Activated T-helper 1 cell treated with Interleukin-2 at 50 U/mL for 16 hours (primary cell): Measurements from ENCODE around the gene DPP6.

Source experiments
- DNase-seq: peaks from one replicate; pipeline ENCODE4 v3.0.0-alpha.2; 2020; ENCODE audit warnings: low read depth

Gene DPP6

DNA sequence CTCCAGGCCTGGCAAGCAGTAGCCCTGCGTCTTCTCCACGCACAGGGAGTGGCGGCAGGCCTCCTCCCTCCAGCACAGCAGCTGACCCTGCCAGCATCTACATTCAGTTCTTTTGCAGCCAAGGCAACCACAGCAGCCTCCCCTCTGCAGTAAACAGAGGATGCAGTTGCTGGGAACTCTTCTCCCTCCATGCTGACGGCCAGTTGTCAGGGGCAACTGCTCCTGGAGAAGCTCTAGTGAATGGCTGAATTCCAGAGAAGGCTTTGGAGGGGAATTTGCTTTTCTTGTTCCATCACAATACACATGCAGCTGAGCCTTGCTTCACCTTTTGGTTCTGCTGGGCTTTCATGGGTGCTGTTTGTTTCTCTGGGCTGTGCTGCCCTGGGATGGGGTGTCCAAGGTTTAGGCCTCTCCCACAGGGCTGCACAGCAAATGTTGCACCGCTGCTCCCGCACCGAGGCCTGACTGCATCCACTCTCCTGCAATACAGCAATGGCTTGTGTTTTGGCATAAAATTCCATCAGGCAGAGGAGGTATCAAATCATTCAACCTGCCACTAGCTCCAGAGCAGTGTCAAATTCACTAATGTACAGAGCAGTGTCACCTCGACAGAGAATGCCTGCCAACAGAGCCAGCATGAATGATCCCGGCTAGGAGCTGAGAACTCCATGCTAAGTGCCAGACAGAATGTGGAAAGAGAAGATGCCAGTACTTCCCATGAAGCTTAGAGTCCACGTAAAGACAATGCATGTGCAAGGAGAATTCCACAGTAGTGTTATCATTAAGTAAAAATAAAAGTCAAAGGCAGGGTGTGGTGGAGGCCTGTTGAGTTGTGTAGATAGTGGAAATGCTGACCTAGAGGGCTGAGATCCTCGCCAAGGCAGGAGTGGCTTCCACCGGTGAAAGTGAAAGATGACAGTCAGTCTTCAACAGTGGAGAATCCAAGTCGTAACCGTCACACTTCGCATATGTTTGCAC is 399.6 kb downstream of the DPP6 start:
- no peak for DNase-seq

DNA sequence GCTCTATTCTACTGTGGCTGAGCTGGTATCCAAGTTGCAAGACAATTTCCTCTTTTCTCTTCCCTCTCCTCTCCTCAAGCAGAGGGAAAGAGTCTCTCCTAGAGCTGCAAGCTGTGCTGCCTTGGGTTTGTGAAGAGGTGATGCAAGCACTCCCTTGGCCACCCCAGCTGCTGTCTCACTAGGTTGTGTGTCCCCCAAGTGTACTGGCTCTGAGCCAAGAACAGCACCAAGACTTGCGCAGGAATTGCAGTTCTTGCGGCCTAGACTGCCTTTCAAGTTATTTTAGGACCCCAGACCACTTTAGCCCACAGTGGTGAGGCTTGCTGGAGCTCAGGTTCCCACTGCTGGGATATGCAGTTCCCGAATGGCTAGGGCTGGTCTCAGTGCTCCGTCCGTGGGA is 411.6 kb downstream of the DPP6 start:
- no peak for DNase-seq

DNA sequence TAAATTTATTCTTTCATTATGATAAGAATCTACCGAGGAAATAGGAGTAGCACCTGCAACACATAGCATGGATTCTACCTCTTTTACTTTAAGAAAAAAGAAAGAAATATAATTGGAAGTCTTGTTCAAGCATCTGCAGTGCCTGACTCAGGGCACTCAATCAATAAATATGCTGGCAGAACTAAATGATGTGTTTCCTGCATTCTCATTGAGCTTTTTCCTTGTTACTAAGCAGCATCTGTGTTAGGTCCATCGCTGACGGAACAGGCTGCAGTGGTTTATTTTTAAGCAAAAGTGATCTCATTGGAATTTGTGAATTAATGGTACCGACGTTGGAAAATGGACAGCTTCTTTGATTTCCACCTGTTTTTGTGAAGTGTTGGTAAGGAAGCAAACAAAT is 417.5 kb downstream of the DPP6 start:
- no peak for DNase-seq

DNA sequence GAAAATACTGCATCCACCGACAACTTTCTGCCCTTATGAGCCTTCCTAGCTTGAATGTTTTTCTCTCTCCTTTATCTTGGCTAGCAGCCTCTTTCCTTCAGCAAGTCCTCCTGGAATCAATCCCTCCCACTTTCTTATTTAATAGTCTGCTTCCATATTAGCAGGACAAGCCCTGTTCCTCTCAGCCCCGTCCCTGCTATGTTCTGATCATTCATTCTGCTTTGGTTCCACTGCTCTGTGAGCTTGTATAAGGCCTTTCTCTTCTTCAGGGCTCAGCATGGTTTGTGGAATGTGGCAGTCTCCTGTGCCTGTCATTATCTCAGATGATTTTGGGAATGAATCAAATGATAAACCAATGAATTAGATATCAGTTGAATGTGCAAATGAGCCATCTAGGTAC is 420.1 kb downstream of the DPP6 start:
- no peak for DNase-seq

DNA sequence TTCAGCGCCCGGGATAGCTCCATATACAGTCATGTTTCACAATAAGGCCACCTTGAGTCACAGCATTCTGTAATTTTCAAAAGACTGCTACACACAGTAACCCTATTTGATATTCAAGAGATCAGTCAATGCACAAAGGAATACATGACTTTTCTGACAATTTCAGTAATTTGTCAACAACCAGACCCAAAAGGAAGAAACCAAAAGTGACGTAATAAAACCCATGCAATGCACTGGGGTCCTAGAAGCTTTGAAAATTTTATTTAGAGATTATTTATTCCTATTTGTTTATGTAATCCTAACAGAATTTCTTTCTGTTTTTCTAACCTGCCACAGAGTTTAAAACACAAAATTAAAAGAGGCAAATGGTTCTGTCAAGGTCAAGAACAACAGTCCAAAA is 421.2 kb downstream of the DPP6 start:
- no peak for DNase-seq

DNA sequence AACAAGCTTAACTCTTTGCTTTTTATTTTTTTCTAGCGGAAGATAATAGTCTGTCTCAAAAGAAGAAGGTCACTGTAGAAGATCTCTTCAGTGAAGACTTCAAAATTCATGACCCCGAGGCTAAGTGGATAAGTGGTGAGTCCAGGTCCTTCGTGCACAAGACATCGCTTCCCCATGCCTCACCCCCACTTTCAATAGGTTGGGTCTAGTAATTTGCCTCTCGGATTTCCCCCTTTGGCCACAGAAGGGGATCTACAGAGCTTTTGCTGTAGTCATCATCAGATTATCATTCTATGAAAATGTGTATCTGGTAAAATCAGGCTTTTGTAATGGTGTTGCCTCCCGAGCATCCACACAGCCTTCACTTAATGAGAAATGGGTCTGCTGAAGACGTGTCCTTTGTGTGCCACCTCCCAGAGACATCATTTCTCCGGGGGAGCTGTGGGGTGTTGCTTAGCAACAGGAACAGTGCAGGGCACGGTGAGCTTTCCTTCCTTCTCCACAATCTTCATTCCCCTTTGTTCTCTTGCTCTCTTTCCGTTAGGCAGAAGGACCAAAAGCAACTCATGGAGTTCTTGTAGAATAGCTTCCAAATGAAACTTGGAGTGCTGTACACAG is 422.8 kb downstream of the DPP6 start:
- no peak for DNase-seq

DNA sequence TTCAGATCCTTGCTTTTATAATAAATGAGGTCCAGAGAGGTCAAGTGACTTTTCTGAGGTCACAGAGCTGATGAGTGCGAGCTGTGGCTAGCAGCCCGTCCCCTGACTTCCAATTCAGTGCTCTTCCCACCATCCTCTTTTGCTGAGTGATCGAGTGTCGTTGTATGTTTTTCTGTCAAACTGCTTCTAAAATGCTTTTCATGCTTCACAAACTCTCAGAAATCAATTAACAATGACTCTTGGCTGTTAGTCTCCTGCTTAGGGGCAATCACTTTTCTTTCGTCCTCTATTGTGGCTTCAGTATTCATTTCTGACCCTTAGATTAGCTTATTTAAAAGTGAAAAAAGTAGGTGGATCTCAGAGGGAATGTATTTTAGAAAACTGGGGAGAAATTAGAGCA is 423.7 kb downstream of the DPP6 start:
- DNase-seq, result no peak

DNA sequence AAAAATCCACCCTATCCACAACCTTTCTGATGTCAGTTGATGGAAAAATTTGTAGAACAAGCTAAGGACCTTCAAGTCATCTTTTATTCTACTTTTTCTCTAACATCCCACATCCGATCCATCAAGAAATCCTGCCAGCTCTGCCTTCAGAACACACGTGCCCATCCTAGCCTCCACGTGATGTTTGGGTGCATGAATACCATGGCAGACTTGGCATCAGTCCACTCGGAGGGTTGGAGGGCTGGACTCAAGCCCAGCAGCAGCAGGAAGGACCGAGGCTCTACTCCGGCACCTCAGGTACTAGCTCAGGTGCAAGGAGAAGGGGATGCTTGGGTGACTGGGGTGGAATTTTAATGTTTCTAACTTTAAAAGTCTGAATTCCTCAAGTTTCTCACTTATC is 428.6 kb downstream of the DPP6 start:
- DNase-seq, result no peak

DNA sequence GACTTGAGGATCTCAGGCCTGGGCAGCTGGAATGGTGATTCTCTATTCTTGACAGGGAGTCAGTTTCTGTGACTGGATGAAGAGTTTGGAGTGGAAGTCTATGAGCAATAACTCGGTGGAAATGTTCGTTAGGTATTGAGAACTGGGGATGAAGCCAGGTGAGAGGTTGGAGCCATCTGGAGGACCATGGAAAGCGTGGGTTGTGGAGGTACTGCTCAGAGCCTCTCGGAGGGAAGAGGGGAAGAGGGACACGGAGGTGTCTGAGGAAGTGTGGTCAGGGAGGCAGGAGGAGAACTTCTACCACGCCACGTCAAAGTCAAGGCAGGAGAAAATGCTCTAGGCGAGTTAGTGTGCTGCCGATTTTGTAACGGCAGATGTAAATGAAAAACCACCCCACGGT is 430.7 kb downstream of the DPP6 start:
- DNase-seq, result no peak

DNA sequence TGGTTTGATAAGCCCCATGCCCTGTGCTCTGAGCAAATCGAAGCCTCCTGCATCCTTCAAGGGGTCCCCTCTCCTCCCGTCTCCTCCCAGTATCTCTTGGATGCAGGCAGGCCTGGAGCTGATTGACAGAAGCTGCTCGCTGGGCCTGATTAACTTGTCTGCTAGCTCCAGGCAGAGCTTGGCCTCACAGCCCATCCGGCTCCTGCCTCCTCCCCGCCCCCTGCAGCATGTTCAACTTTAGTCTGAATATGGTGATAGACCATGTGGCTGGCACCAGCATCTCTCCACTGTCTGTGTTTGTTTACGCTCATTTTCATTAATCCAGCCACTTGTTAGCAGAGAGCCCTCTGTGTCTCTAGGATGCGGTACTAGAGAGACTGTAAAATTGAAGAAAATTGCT is 432.2 kb downstream of the DPP6 start:
- no peak for DNase-seq

DNA sequence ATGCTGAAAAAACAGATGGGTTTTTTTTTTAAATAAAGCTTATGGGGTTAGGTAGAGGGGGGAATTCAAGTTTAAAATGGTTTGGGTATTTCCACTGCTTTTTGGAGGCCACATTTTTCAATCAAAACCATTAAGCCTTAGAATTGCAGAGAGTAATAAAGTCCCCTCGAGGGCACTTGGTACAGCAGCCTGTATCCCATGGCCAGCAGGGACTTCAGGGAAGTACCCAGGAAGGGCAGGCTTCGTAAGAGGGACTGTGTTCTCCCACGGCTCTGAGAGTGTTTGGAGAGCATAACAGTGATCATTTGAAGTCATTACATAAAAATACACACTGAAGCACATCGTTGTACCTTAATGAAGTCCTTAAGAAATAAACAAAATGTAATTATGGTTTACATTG is 432.7 kb downstream of the DPP6 start:
- no peak for DNase-seq

DNA sequence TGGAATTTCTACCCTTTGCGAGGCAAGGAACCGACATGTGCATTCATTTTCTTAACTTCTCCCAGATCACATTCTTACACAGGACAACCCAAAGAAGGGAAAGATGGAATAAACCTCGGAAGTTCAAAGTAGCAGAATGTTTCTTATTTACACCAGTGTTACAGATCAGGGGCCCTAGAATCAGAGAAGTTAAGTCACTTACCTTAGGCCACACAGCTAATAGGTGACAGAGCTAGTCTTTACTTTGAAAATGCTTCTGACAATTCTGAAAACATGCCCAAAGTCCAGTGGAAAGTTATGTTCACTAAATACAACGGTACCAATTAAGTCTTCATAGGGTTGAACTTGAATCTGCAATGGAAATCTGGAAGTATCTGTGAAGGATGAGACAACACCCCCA is 437.7 kb downstream of the DPP6 start:
- no peak for DNase-seq

DNA sequence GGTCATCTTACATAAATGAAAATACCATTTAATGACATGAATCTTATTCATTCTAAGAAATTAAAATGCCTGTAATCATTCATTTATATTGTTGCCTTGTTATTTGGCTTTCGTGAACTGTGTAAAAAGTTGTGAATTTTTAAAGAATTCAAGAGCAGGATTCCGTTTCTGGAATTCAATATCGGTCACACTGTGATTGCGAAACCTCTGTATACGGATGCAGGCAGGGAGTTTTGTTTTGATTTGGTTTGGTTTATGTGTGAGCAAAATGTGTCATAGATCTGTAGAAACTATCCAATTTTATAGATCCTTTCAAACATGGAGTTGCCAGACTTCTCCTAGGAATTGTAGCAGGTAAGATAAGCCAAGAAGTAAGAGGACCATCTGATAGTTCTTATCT is 441.4 kb downstream of the DPP6 start:
- DNase-seq, result no peak

DNA sequence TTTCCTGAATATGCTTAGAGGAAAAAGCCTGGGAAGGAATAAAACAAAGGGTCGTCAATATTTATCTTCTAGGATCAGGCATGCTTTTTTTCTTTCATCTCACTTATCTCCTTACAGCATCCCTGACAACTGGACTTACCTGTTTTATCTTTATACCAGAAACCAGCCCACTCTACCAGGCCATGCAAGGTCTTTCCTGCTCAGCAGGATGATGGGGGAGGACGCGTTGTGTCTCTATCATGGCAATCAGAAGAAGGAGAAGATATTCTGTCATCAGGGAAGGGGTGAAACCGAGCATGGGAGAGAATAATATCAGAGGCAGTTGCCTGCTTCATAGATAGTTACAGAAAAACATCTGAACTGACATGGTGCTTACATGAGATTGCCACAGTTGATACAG is 445.6 kb downstream of the DPP6 start:
- DNase-seq, result no peak

DNA sequence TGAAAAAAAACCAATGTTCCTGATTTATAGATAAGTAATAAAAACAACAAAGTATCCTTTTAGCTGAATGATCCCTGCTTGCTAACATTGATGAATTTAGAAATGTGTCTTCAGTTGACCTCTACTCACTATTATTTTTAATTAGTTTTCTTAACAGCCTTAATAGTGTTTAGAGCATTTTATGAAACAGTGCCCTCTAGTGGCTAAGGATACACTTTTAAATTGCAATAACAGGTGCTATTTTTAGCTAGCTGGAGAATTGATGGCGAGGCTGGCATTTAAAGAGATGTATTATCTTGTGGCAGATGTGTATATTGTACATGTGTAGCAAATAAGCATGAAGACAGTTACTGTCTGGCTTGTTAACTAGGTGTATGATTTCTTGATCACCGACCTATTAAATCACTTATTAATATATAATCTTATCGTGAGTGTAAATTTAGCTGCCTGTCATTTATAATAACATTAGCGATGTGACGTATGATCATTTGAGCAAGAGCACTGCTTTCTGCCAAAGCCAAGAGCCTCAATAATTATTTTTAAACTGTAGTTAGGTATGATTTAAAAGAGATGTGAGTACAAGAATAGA is 451.9 kb downstream of the DPP6 start:
- no peak for DNase-seq

DNA sequence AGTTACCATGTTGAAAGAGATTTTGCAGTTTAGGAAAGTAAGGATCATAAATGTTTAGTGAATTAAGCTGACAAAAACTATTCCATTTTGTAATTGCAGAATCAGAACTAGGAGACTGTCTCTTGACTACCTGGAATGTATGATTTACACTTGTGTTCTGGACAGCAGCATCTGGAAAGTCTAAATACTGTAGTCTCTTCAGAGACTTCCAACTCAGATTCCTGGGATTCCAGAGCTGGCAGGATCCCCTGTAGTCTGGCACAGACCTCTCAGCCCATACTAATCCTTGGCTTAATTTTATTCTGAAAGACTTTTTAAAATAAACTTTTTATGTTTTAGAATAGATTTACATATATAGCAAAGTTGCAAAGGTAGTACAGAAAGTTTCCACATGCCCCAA is 452.7 kb downstream of the DPP6 start:
- DNase-seq, result no peak

DNA sequence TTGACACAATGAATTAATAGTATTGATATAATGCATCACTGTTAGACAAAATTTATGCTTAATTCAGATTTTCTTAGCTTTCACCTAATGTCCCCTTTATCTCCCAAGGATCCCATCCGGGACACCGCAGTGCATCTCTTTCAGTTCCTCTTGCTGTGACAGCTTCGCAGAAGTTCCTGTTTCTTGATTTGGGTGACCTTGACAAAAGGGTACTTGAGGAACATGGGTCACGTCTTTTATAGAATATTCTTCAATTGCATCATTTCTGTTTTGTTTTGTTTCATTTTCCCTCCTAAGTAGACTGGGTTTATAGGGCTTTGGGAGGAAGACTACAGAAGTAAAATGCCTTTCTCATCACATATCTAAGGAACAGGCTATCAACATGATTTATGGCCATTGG is 453.2 kb downstream of the DPP6 start:
- no peak for DNase-seq

DNA sequence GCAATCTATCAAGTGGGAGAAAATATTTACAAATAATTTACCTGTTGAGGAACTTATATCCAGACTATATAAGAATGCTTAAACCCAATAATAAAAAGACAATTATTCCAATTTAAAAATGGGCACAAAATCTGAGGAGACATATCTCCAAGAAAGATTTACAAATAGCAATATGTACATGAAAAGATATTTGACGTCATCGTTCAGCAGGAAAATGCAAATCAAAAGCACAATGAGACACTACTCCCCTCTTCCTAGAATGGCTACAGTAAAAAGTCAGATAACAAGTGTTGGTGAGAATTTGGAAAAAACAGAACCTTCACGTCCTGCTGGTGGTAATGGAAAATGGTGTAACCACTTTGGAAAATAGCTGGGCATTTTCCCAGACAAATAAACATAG is 457.0 kb downstream of the DPP6 start:
- DNase-seq, result no peak

DNA sequence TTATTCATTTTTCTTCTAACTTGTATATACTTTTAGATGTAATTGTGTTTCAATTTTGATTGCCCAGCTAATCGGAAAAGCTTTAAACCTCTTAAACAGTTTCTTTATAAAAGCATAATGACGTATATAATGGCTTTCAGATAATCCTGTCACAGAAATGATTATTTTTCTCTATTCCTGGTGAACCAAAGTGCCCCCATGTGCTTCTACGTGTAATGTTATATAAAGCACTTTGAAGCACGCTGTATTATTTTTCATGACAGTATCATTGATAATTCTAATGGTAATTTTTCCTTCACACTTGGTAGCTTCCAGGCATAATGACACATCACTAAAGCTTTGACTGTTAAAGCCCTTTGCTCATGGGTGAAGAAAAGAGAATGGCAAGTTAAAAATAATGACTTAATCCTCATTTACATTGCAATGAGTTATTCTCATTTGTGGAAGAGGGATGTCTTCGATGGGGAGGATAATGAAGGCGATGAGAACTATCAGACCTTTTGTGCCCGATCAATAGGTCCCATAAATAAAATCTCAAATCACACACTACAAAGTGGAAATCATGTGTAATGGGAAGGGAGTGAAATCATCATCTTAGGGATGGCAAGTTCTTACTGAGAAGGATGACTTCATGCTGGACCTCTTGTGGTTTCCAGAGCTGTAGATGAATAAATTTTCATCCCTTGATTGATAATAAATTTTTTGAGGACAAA is 460.1 kb downstream of the DPP6 start:
- no peak for DNase-seq

DNA sequence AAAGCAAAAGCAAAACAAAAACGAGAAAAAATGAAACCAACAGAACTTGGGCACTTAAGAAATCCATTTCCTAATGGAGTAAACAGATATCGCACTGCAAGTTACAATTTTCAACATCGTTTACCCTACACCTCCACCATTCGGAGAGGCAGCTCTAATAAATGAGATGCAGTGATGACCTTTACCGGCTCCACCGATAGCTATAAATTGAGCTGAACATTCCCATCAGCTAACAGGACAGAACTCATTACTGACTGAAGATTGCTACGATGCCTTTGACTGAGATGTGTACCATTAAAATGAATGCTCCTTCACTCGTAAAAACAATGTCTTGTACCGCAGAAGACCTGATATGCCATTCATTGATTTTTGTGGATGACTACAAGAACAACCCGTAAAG is 465.6 kb downstream of the DPP6 start:
- DNase-seq, result no peak

DNA sequence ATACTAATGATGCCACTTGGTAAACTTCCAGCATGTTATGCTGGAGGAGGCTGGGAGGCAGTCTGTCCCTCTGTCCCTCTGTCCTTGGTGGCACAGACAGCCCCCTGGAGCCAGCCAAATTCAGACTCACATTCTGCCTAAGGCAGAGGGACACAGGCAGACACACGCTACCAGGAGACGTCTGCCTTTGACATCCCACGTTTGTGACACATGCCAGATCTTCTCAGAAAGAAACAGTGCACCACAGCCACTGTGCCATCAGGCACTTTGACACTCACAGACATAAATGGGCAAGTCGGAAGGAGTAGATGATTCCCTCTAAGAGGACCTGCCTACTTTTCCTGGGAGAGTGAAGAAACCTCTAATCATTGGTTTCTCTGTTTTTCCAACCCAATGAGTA is 467.0 kb downstream of the DPP6 start:
- no peak for DNase-seq

DNA sequence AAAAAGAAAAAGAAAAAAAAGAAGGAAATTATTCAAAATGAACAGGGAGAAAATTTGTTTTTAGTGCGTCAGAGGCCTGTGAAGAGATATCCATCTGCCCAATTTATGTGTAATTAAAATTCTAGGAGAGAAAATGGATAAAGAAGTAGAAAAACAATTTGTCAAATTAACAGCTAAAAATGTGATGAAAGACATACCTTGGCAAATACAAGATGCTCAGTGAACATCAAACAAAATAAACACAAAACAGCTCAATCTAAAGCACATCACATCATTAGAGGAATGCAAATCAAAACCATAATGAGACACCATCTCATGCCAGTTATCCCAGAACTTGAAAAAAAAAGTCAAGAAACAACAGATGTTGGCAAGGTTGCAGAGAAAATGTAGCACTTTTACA is 477.9 kb downstream of the DPP6 start:
- DNase-seq, result no peak

DNA sequence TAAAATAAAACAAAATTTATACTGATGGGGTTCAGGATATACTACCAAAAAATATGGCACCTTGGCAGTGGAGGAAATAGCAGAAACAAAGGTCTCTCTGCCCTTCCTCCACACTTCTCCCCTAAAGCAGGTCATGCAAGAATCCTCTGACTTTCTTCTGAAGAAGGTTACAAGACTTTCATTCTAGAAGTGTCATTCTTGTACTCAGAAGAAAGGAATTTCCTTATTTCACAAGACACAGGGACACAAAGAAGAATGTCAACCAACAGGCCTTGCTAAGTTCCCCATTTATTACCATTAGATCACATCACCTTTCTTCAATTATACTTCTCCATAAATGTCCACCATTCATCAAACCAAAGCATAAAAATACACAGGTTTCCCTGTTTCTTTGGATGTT is 480.6 kb downstream of the DPP6 start:
- no peak for DNase-seq
